Mucosa of descending colon (tissue), 3 donors: ENCODE data around the gene CLHC1. TPM values are rescaled to one million over a fixed set of nuclear protein-coding genes. Genes with fewer than 3 reads are reported as not detected.
A peak's percentile ranks its signal among the peaks of the same experiment; 100 is the strongest.
"Not testable (repeated sequence)": the region's sequence is repeated elsewhere in the genome, so short reads cannot be mapped to it uniquely, and the experiment has no call there.

ENCODE experiments used
- ATAC-seq: fragments of 200-7000 bp; cut with Tn5 transposase; one replicate; pipeline ENCODE4 v1.9.1; 2020; ENCODE audit warnings: mild to moderate bottlenecking, moderate library complexity
- DNase-seq, 3 donors: peaks; one replicate each; pipeline ENCODE4 v3.0.0-alpha.2; 2020
- H3K36me3 ChIP-seq: fragments of 200-600 bp; one replicate; pipeline ENCODE4 v1.8.0; 2021; ENCODE audit warnings: low read depth, mild to moderate bottlenecking
- H3K4me1 ChIP-seq: fragments of 200-600 bp; one replicate; pipeline ENCODE4 v1.8.0; 2021; ENCODE audit warnings: low read depth, mild to moderate bottlenecking
- H3K4me3 ChIP-seq: fragments of 200-600 bp; one replicate; pipeline ENCODE4 v1.8.0; 2021; ENCODE audit warnings: mild to moderate bottlenecking
- H3K9me3 ChIP-seq: fragments of 200-600 bp; one replicate; pipeline ENCODE4 v1.8.0; 2021; ENCODE audit warnings: mild to moderate bottlenecking
- intact Hi-C, 2 donors: fragments of 100-400 bp; cut with DNase I in 1 of 2; cut with micrococcal nuclease in 1 of 2; formaldehyde crosslinking; loops; one replicate each; pipeline versions ENCODE4 v1.11.0 to v1.11.1; 2022; cut with DNase I, micrococcal nuclease
- total RNA-seq, 3 donors: library from RNA; stranded (reverse); fragmentation: NEBNext Ultra II Directional in 2 of 3; extraction: Animal tissue kit (Norgen Biotek cat#: 25700) in 2 of 3; gene quantifications; one replicate each; pipeline versions ENCODE4 v1.2.1 to v1.2.4, GENCODE V29; 2021 to 2023
- TF ChIP-seq, protein P1 (sequence below): fragments of 200-600 bp; IDR thresholded peaks from one replicate; pipeline ENCODE4 v1.8.0; 2022; ENCODE audit warnings: antibody characterized with exemption, mild to moderate bottlenecking
- donor health status: DM: no; HTN: no; CAD: no; lungs with moderate emphysema.
- donor health status: DM: no; HTN: no; CAD: no.
- donor health status: DM: no; HTN: yes; CAD: no.

CLHC1 gene
- total RNA-seq, 3 donors from 2014 or later: 9.2 to 15.5 (median 13.2) TPM

DNA sequence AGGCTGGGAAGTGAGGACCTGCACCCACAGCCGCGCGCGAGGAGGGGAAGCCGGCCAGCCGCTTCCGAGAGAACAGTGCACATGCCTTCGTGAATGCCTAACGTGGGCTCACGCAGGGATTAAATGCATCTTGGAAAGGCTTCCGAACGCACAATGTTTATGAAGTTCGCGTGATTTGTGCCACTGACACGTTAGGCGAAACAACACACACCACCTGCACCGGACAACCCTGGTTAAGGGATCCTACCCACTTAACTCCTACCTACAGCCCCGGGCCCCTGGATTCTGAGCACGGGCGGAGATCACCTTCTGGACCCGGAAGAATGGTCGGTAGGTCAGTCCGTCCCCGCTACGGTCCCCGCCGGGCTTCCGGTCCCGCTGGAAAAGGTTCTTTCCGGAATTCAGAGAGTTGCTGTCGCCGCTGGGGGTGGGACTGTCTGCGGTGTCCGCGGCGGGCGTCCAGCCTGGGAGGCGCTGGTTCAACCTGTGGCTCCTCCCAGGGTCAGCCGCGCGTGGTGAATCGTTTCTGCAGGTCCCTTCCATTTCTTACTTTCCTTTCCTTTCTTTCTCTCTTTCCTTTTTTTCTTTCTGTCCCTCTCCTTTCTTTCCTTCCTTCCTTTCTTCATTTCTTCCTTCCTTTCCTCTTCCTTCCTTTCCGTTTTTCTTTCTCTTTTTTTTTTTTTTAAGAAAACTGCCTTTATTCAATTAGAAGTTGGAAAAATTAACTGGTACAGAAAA, 37.0 kb upstream of the CLHC1 start, which contains the start of gene MTIF2:
TSS of gene MTIF2 (minus strand) at position 325 of the 738 bp plus-strand sequence. CDS start 5,373 bp downstream, outside the sequence.
- Histone ChIP-seq H3K4me3 (peak within 1 kb of the TSS; percentile 47), H3K4me1 (peaks cover 8% of the 10 kb centered on the region), H3K9me3 (no peaks in the 10 kb centered on the region), H3K36me3 (peaks cover 3% of the 10 kb centered on the region)
- TF ChIP-seq, protein P1, sequence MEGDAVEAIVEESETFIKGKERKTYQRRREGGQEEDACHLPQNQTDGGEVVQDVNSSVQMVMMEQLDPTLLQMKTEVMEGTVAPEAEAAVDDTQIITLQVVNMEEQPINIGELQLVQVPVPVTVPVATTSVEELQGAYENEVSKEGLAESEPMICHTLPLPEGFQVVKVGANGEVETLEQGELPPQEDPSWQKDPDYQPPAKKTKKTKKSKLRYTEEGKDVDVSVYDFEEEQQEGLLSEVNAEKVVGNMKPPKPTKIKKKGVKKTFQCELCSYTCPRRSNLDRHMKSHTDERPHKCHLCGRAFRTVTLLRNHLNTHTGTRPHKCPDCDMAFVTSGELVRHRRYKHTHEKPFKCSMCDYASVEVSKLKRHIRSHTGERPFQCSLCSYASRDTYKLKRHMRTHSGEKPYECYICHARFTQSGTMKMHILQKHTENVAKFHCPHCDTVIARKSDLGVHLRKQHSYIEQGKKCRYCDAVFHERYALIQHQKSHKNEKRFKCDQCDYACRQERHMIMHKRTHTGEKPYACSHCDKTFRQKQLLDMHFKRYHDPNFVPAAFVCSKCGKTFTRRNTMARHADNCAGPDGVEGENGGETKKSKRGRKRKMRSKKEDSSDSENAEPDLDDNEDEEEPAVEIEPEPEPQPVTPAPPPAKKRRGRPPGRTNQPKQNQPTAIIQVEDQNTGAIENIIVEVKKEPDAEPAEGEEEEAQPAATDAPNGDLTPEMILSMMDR: no peak
- intact Hi-C loops: loop anchor here in 1 of 2 donors (10.0 kb wide), 1 partner anchor 166 kb away; no protein-coding TSS in a partner anchor
- ATAC-seq: peak; percentile 99
- DNase-seq: peak; percentile 96 to 98 (median 98)

DNA sequence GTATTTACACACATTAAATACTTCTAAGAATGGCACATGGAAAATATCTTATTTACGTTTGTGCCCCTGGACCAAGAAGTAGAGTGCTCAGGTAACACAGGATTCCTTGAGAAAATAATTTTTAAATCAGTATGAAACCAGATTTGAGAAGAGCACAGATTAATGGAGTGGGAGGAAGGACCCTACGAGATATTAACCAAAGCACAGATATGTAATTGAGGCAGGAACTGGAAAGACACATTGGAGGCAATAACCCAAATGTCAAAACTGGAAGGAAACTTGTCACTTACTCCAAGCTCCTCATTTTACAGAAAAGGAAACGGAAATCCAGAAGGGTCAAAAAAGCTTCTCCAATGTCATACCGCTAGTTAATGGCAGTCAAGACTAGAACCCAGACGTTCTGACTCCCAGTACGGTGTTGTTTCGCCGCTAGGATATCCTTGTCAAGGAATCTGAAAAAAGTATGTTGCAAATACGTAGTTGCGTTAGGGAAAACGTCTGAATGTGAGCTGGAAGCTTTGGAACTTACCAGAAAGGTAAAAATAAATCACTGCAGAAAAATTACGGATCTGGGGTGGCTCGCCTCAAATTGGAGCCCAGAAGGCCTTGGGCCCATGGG, 36.3 kb upstream of the CLHC1 start:
- peak overlapping the region; percentile 47 for H3K4me3 ChIP-seq
- H3K4me1 ChIP-seq: peaks cover 8% of the 10 kb centered on the region
- no peaks in the 10 kb centered on the region for H3K9me3 ChIP-seq
- TF ChIP-seq, protein P1: no peak
- ATAC-seq: peak; percentile 34
- intact Hi-C loops: loop anchor here in 1 of 2 donors (10.0 kb wide), 1 partner anchor 166 kb away; no protein-coding TSS in a partner anchor
- H3K36me3 ChIP-seq: peaks cover 3% of the 10 kb centered on the region
- DNase-seq: peak in 1 of 3 donors; percentile 35

- ATAC-seq, H3K4me3 ChIP-seq, H3K9me3 ChIP-seq, H3K4me1 ChIP-seq, DNase-seq, H3K36me3 ChIP-seq, intact Hi-C loops: not testable (repeated sequence)
Measured at GRCh38 chr2:55259586-55259985, 27.5 kb upstream of the CLHC1 start.

DNA sequence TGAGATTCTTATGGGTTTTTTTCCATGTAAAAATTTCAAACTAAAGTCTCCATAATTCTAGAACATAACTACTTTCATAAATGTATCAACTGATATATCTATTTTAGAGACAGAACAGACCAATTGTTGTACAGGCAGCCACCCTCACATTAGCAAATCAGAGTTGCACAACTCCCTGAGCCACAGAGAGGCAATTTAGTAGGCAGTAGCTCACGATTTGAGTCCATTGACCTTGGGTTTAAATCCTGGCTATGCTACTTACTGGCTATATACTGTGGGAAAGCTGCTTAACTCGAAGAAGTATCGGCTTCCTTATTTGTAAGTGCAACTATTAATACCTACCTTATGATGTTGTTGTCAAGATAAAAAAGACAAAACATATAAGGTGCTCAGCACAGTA, 20.7 kb upstream of the CLHC1 start:
- ATAC-seq: no peak

DNA sequence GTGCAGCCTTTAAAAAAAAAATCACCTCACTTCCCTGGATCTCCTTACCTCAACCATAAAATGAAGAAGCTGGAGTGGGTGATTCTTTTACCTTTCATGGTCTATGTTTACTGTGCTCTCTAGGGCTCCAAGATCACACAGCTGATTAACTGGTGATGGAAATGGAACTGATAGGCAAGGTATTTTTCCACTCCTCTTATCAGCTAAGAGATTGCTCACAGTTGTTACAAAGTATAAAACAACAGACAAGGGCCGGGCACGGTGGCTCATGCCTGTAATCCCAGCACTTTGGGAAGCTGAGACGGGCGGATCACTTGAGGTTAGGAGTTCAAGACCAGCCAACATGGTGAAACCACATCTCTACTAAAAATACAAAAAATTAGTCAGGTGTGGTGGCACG, 14.9 kb upstream of the CLHC1 start:
- Histone ChIP-seq H3K9me3 (no peaks in the 10 kb centered on the region), H3K4me1 (no peaks in the 10 kb centered on the region), H3K4me3 (no peak overlapping the region), H3K36me3 (peaks cover under 1% of the 10 kb centered on the region)
- intact Hi-C loops: no loop called here
- ATAC-seq: no peak
- TF ChIP-seq, protein P1: no peak
- DNase-seq: no peak

More for the DNA sequence above, 20.7 kb upstream of the CLHC1 start:
- H3K4me3 ChIP-seq: no peak overlapping the region
- intact Hi-C loops: no loop called here
- peaks cover 3% of the 10 kb centered on the region for H3K36me3 ChIP-seq
- DNase-seq: no peak
- H3K4me1 ChIP-seq: no peaks in the 10 kb centered on the region
- TF ChIP-seq, protein P1: no peak
- H3K9me3 ChIP-seq: no peaks in the 10 kb centered on the region

- TF ChIP-seq, protein P1: no peak
- no peak for DNase-seq
- Histone ChIP-seq H3K36me3 (no peaks in the 10 kb centered on the region), H3K9me3 (no peaks in the 10 kb centered on the region), H3K4me1 (no peaks in the 10 kb centered on the region), H3K4me3 (no peak overlapping the region)
- ATAC-seq: no peak
- intact Hi-C loops: no loop called here
Measured at GRCh38 chr2:55245411-55245810, 13.3 kb upstream of the CLHC1 start.
